Mesenchymal stem cell (in vitro differentiated cells and primary cell): Measurements from ENCODE around the gene OR14J1. TPM values are rescaled to one million over a fixed set of nuclear protein-coding genes. Genes with fewer than 3 reads are reported as not detected.

Experiments
- DNase-seq: peaks from one replicate; pipeline ENCODE4 v3.0.0-alpha.2; 2013
- H2AFZ ChIP-seq: one replicate; pipeline ENCODE4 v1.6.1; 2013; ENCODE audit warnings: low read depth, mild to moderate bottlenecking, control low read depth, inconsistent platforms, low read length, moderate library complexity
- H2AK5ac ChIP-seq: 2 replicates; pipeline ENCODE4 v1.6.1; 2013; ENCODE audit warnings: low read length, moderate library complexity, mild to moderate bottlenecking, inconsistent platforms; ENCODE audit not compliant: severe bottlenecking
- H2BK120ac ChIP-seq: one replicate; pipeline ENCODE4 v1.6.1; 2013; ENCODE audit warnings: low read depth, mild to moderate bottlenecking, inconsistent platforms, low read length, moderate library complexity
- H2BK12ac ChIP-seq, 2 experiments: one replicate each; pipeline ENCODE4 v1.6.1; 2013; ENCODE audit warnings: inconsistent platforms in 2 of 2, low read length in 2 of 2, mild to moderate bottlenecking in 2 of 2, moderate library complexity in 2 of 2, control low read depth in 1 of 2
- H2BK15ac ChIP-seq: one replicate; pipeline ENCODE4 v1.6.1; 2013; ENCODE audit warnings: mild to moderate bottlenecking, low read depth, inconsistent platforms; ENCODE audit not compliant: poor library complexity, severe bottlenecking
- H2BK5ac ChIP-seq: 2 replicates; pipeline ENCODE4 v1.6.1; 2013; ENCODE audit warnings: low read depth, mild to moderate bottlenecking, low read length, control low read depth, inconsistent platforms; ENCODE audit not compliant: poor library complexity, severe bottlenecking
- H3K14ac ChIP-seq, 2 experiments: one replicate each; pipeline ENCODE4 v1.6.1; 2013; ENCODE audit warnings: inconsistent platforms in 2 of 2, low read length in 2 of 2, control low read depth in 1 of 2, mild to moderate bottlenecking in 1 of 2, moderate library complexity in 1 of 2
- H3K18ac ChIP-seq, 2 experiments: one replicate each; pipeline ENCODE4 v1.6.1; 2013; ENCODE audit warnings: inconsistent platforms in 2 of 2, low read length in 2 of 2, control low read depth in 1 of 2, low read depth in 1 of 2, mild to moderate bottlenecking in 1 of 2
- H3K23ac ChIP-seq, 2 experiments: one replicate each; pipeline ENCODE4 v1.6.1; 2013; ENCODE audit warnings: inconsistent platforms in 2 of 2, low read length in 2 of 2, mild to moderate bottlenecking in 2 of 2, moderate library complexity in 2 of 2, control low read depth in 1 of 2
- H3K27ac ChIP-seq: 2 replicates; pipeline ENCODE4 v1.5.1; 2013; ENCODE audit warnings: mild to moderate bottlenecking, moderate library complexity, low read length, control low read depth, inconsistent platforms; ENCODE audit not compliant: poor library complexity, severe bottlenecking
- H3K27me3 ChIP-seq, 2 experiments: 2 replicates each; pipeline versions ENCODE4 v1.6.1 to v1.7.0; 2013; ENCODE audit warnings: low read length in 2 of 2, mild to moderate bottlenecking in 2 of 2, moderate library complexity in 2 of 2, control low read depth in 1 of 2, inconsistent platforms in 1 of 2; ENCODE audit not compliant: control insufficient read depth in 1 of 2, insufficient read depth in 1 of 2
- H3K36me3 ChIP-seq, 2 experiments: 2 replicates each; pipeline versions ENCODE4 v1.6.1 to v1.7.0; 2013; ENCODE audit warnings: low read length in 2 of 2, control low read depth in 1 of 2, inconsistent platforms in 1 of 2, low read depth in 1 of 2, mild to moderate bottlenecking in 1 of 2; ENCODE audit not compliant: insufficient read depth in 2 of 2, control insufficient read depth in 1 of 2
- H3K4ac ChIP-seq, 2 experiments: one replicate each; pipeline ENCODE4 v1.6.1; 2013; ENCODE audit warnings: inconsistent platforms in 2 of 2, low read length in 2 of 2, mild to moderate bottlenecking in 2 of 2, moderate library complexity in 2 of 2, control low read depth in 1 of 2, low read depth in 1 of 2
- H3K4me1 ChIP-seq: 2 replicates; pipeline ENCODE4 v1.6.1; 2013; ENCODE audit warnings: low read depth, low read length, control low read depth; ENCODE audit not compliant: control insufficient read depth, insufficient read depth
- H3K4me2 ChIP-seq: 2 replicates; pipeline ENCODE4 v1.6.1; 2013; ENCODE audit warnings: low read length, mild to moderate bottlenecking, inconsistent platforms; ENCODE audit not compliant: poor library complexity, severe bottlenecking
- H3K4me3 ChIP-seq, 2 experiments: 2 replicates each; pipeline versions ENCODE4 v1.5.1 to v1.7.0; 2013; ENCODE audit warnings: low read length in 2 of 2, mild to moderate bottlenecking in 2 of 2, control low read depth in 1 of 2, low read depth in 1 of 2; ENCODE audit not compliant: insufficient read depth in 1 of 2
- H3K79me1 ChIP-seq: replicated peaks from 2 replicates; pipeline ENCODE4 v1.6.1; 2013; ENCODE audit warnings: mild to moderate bottlenecking, control low read depth, low read length, inconsistent platforms; ENCODE audit not compliant: poor library complexity, severe bottlenecking
- H3K9ac ChIP-seq: 2 replicates; pipeline ENCODE4 v1.7.0; 2013; ENCODE audit warnings: mild to moderate bottlenecking, low read length, moderate library complexity
- H3K9me3 ChIP-seq: 2 replicates; pipeline ENCODE4 v1.7.0; 2013; ENCODE audit warnings: mild to moderate bottlenecking, low read length; ENCODE audit not compliant: control insufficient read depth
- H4K8ac ChIP-seq: one replicate; pipeline ENCODE4 v1.6.1; 2013; ENCODE audit warnings: inconsistent platforms, mild to moderate bottlenecking, low read length, moderate library complexity
- H4K91ac ChIP-seq: one replicate; pipeline ENCODE4 v1.6.1; 2013; ENCODE audit warnings: mild to moderate bottlenecking, low read length, inconsistent platforms
- WGBS: methylation state at CpG from one replicate; pipeline ENCODE4 v1.1.7; 2013; ENCODE audit warnings: mixed read lengths; 5-methylcytosine and 5-hydroxymethylcytosine counted together
- polyA plus RNA-seq, 2 experiments: library from polyadenylated mRNA; stranded (reverse); fragments of 200-250 nt; gene quantifications; one replicate each; pipeline ENCODE4 v1.2.3, GENCODE V29; 2013

OR14J1 gene, protein sequence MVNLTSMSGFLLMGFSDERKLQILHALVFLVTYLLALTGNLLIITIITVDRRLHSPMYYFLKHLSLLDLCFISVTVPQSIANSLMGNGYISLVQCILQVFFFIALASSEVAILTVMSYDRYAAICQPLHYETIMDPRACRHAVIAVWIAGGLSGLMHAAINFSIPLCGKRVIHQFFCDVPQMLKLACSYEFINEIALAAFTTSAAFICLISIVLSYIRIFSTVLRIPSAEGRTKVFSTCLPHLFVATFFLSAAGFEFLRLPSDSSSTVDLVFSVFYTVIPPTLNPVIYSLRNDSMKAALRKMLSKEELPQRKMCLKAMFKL
- polyA plus RNA-seq (2013, experiment 1 of 2): not detected
- not detected for polyA plus RNA-seq (2013, experiment 2 of 2)

DNA sequence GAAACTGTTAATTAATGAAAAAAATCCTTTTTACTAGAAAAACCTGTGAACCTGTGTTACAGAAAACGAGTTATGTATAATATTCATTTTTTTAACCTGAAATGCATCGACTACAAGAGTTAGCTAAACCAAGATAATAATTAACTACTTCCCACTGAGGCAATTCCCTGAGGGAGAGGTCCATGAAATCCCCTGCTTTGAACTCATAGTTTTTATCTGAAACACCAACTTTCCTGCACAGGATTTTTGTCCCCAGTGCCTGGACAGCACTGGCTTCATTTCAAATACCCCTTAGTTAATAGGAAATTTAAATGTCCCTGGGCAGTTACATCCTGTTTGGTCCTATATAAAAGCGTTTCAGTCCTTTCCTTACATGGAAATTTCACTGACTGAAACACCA lies at the start of gene OR14J1:
Gene OR14J1 (plus strand): TSS at position 386 of the 400 bp plus-strand sequence. CDS start 4,989 bp downstream, outside the sequence.
- Histone ChIP-seq H3K27ac (no peak within 1 kb of the TSS), H3K14ac (no peak within 1 kb of the TSS), H3K4me1 (no peaks in the 10 kb centered on the region), H3K4me2 (no peak within 1 kb of the TSS), H3K36me3 (no peaks in the 10 kb centered on the region), H3K9ac (no peak within 1 kb of the TSS), H3K9me3 (no peaks in the 10 kb centered on the region), H2BK15ac (no peak within 1 kb of the TSS), H3K79me1 (no peaks in the 10 kb centered on the region), H2BK120ac (no peak within 1 kb of the TSS), H3K4me3 (no peak within 1 kb of the TSS), H3K18ac (no peak within 1 kb of the TSS), H2BK12ac (no peak within 1 kb of the TSS), H2AK5ac (no peak within 1 kb of the TSS), H3K27me3 (no peaks in the 10 kb centered on the region), H2AFZ (no peak within 1 kb of the TSS), H3K23ac (no peak within 1 kb of the TSS), H4K8ac (no peak within 1 kb of the TSS), H4K91ac (no peak within 1 kb of the TSS), H3K4ac (no peak within 1 kb of the TSS), H2BK5ac (no peak within 1 kb of the TSS)
- 56% methylated on average over 3 of the region's 3 CpGs for WGBS
- DNase-seq: no peak

GRCh38 chr6:29251736-29252135 lies 49.8 kb upstream of the OR14J1 start:
- no peak overlapping the region for H3K18ac ChIP-seq
- WGBS: 82% methylated on average over 9 of the region's 9 CpGs
- H2AFZ ChIP-seq: no peak overlapping the region
- no peak overlapping the region for H3K4me2 ChIP-seq
- peak overlapping the region; percentile 11 for H4K91ac ChIP-seq
- H4K8ac ChIP-seq: no peak overlapping the region
- H3K9me3 ChIP-seq: peaks cover 3% of the 10 kb centered on the region
- H3K79me1 ChIP-seq: no peaks in the 10 kb centered on the region
- H2BK5ac ChIP-seq: no peak overlapping the region
- no peaks in the 10 kb centered on the region for H3K27me3 ChIP-seq
- H3K23ac ChIP-seq: no peak overlapping the region
- H3K4me3 ChIP-seq: no peak overlapping the region
- H3K4me1 ChIP-seq: no peaks in the 10 kb centered on the region
- no peak overlapping the region for H3K14ac ChIP-seq
- H3K9ac ChIP-seq: no peak overlapping the region
- H2BK12ac ChIP-seq: no peak overlapping the region
- H3K4ac ChIP-seq: no peak overlapping the region
- no peak overlapping the region for H2AK5ac ChIP-seq
- no peak for DNase-seq
- no peak overlapping the region for H2BK15ac ChIP-seq
- no peak overlapping the region for H2BK120ac ChIP-seq
- no peak overlapping the region for H3K27ac ChIP-seq
- H3K36me3 ChIP-seq: no peaks in the 10 kb centered on the region

DNA sequence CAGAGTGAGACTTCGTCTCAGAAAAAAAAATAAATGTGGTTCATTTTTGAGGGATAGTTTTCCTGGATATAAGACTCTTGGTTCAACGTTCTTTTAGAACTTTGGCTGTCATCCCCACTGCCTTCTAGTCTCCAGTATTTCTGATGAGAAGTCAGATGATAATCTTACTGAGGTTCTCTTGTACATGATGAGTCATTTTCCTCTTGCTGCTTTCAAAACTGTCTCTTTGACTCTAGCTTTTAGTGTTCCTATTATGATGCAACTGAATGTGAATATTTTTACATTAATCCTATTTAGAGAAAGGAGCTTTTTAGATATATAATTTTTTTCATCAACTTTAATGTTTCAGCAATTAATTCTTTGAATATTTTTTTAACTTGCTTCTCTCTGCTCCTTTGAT lies 46.0 kb upstream of the OR14J1 start:
- Histone ChIP-seq H2BK5ac (no peak overlapping the region), H2AFZ (no peak overlapping the region), H2BK15ac (no peak overlapping the region), H3K79me1 (no peaks in the 10 kb centered on the region), H3K4ac (no peak overlapping the region), H3K14ac (no peak overlapping the region), H3K23ac (no peak overlapping the region), H2BK120ac (no peak overlapping the region), H3K27ac (no peak overlapping the region), H3K4me3 (no peak overlapping the region), H3K36me3 (no peaks in the 10 kb centered on the region), H3K27me3 (no peaks in the 10 kb centered on the region), H3K9ac (no peak overlapping the region), H2AK5ac (no peak overlapping the region), H3K9me3 (peaks cover 6% of the 10 kb centered on the region), H3K4me1 (no peaks in the 10 kb centered on the region), H4K91ac (no peak overlapping the region), H4K8ac (no peak overlapping the region), H2BK12ac (no peak overlapping the region), H3K18ac (no peak overlapping the region), H3K4me2 (no peak overlapping the region)
- 80% methylated on average over 1 of the region's 2 CpGs for WGBS
- DNase-seq: no peak

DNA sequence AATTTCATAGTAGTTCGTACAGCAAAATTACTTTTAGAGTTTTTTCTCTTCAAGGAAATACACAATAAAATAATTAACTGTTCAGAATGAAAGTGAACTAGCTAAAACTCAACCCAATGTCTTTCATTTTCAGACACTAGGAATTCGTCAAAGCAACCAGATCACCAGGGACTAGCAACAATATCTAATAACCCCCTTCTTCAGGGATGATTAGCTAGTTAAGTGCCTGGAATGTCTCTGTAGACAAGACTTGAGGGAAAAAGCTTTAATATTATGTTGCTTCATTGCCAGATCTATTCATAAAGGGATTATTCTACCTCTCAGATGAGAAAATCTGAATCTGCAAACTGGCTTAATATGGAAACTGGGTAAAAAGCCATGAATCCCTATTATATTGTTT lies 41.8 kb upstream of the OR14J1 start:
- Histone ChIP-seq H2BK120ac (no peak overlapping the region), H2BK12ac (no peak overlapping the region), H3K36me3 (no peaks in the 10 kb centered on the region), H3K4ac (no peak overlapping the region), H3K4me3 (no peak overlapping the region), H3K79me1 (no peaks in the 10 kb centered on the region), H3K18ac (no peak overlapping the region), H3K27me3 (no peaks in the 10 kb centered on the region), H3K9me3 (peaks cover 15% of the 10 kb centered on the region), H2AFZ (no peak overlapping the region), H3K4me2 (no peak overlapping the region), H2BK5ac (no peak overlapping the region), H4K8ac (no peak overlapping the region), H3K4me1 (no peaks in the 10 kb centered on the region), H3K14ac (no peak overlapping the region), H3K23ac (no peak overlapping the region), H2AK5ac (no peak overlapping the region), H3K27ac (no peak overlapping the region), H3K9ac (no peak overlapping the region), H2BK15ac (no peak overlapping the region), H4K91ac (no peak overlapping the region)
- DNase-seq: no peak
- 0% methylated on average over 1 of the region's 2 CpGs for WGBS
